ENCODE data around the gene HS3ST4.

HS3ST4 gene

DNA sequence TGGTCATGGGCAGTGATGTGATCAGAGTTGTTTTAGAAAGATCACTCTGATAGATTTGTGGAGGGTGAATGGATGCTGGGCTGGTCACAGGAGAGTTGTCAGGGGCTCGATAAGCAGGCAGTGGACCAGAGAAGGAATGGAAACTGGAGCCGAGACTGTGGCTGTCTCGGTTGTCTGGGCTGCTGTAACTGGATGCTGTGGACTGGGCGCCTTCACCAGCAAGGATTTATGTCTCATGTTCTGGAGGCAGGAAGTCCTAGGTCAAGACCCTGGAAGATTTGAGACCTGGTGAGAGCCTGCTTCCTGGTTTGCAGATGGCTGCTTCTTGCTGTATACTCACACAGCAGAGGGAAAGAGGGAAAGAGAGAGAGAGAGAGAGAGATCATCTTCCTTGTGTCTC is 203.6 kb downstream of the HS3ST4 start:
- Histone ChIP-seq H3K27me3 (ENCODE audit: insufficient read depth, low read length) (no peaks in the 10 kb centered on the region), H3K4me1 (ENCODE audit: insufficient read depth, low read length) (no peaks in the 10 kb centered on the region), H3K4me3 (ENCODE audit: low read length) (no peak overlapping the region), H3K36me3 (ENCODE audit: insufficient read depth, low read length) (no peaks in the 10 kb centered on the region), H3K9me3 (ENCODE audit: low read length) (no peaks in the 10 kb centered on the region), H2AFZ (ENCODE audit: low read depth, low read length) (no peak overlapping the region)

DNA sequence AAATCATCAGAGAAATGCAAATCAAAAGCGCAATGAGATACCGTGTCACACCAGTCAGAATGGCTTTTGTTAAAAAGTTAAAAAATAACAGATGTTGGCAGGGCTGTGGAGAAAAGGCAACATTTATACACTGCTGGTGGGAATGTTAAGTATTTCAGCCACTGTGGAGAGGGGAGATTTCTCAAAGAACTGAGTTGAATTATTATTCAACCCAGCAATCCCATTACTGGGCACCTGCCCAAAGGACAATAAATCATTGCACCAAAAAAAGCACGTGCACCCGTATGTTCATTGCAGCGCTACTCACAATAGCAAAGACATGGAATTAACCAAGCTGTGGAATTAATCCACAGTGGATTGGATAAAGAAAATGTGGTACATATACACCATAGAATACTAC is 204.7 kb downstream of the HS3ST4 start:
- no peak overlapping the region for H3K4me3 ChIP-seq (ENCODE audit: low read length)

DNA sequence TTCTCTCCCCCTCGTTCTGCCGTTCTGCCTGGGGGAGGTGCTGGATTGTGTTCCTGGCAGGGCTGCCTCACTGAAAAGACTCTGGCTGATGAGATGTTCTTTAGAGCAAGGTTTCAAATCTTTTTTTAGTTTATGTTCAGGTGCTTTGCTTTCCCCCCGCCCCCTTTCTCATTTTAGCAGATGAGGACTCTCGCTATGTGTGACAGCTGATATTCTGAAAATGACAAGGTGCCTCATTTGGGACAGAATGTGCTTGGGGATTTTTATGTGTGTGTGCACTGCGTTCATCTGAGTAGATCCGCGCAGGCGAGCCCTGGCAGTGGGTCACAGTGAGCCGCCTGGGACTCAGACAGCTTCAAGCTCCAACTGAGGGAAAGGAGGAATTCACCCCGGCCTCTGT is 205.9 kb downstream of the HS3ST4 start:
- Histone ChIP-seq H3K27me3 (ENCODE audit: insufficient read depth, low read length) (no peaks in the 10 kb centered on the region), H3K9me3 (ENCODE audit: low read length) (no peaks in the 10 kb centered on the region), H3K4me3 (ENCODE audit: low read length) (no peak overlapping the region), H3K4me1 (ENCODE audit: insufficient read depth, low read length) (no peaks in the 10 kb centered on the region), H3K36me3 (ENCODE audit: insufficient read depth, low read length) (no peaks in the 10 kb centered on the region), H2AFZ (ENCODE audit: low read depth, low read length) (no peak overlapping the region)

More for the DNA sequence above, 204.7 kb downstream of the HS3ST4 start:
- H3K27me3 ChIP-seq (ENCODE audit: insufficient read depth, low read length), result no peaks in the 10 kb centered on the region
- no peaks in the 10 kb centered on the region for H3K4me1 ChIP-seq (ENCODE audit: insufficient read depth, low read length)
- no peaks in the 10 kb centered on the region for H3K36me3 ChIP-seq (ENCODE audit: insufficient read depth, low read length)
- H2AFZ ChIP-seq (ENCODE audit: low read depth, low read length), result no peak overlapping the region
- no peaks in the 10 kb centered on the region for H3K9me3 ChIP-seq (ENCODE audit: low read length)

DNA sequence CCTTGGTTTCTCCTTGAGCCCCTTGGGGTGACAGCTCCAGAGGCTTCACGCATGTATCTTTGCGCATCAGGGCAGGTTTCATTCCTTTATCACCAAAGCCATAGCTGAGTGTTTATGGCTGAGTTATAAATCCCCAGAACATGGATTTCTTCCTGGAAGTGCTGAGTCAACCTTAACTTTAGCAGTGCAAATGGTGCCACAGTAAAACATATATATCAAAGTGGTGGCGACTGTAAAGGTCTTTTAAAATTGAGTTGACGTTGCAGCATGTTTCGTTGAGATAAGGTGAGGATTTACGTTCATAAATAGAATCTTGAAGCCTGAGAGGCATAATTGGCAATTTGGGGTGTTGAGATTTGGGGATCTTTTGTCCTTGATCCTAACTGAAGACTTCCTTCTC is 214.1 kb downstream of the HS3ST4 start:
- Histone ChIP-seq H2AFZ (ENCODE audit: low read depth, low read length) (no peak overlapping the region), H3K9me3 (ENCODE audit: low read length) (no peaks in the 10 kb centered on the region), H3K4me3 (ENCODE audit: low read length) (no peak overlapping the region), H3K4me1 (ENCODE audit: insufficient read depth, low read length) (no peaks in the 10 kb centered on the region), H3K36me3 (ENCODE audit: insufficient read depth, low read length) (no peaks in the 10 kb centered on the region), H3K27me3 (ENCODE audit: insufficient read depth, low read length) (no peaks in the 10 kb centered on the region)

DNA sequence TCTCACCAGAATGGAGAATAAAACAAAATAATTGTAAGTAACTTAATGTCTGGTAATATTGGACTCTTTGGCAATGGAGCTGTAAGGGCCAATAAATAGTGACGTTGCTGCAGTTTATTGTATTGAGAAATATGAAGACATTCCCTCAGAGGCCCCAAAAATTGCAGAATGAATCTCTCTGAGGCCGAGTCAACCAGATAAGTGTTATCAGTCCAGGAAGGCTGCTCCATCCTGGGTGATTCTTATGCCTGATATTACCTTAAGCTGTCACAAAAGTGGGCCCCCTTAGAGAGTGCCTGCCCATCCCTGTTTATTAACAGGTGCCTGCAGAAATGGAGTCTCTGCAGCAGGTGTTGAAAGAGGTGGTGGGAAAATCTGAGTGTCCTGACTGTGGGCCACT is 219.2 kb downstream of the HS3ST4 start:
- H3K27me3 ChIP-seq (ENCODE audit: insufficient read depth, low read length), result no peaks in the 10 kb centered on the region
- no peaks in the 10 kb centered on the region for H3K9me3 ChIP-seq (ENCODE audit: low read length)
- H2AFZ ChIP-seq (ENCODE audit: low read depth, low read length), result no peak overlapping the region
- no peak overlapping the region for H3K4me3 ChIP-seq (ENCODE audit: low read length)
- H3K36me3 ChIP-seq (ENCODE audit: insufficient read depth, low read length), result no peaks in the 10 kb centered on the region
- H3K4me1 ChIP-seq (ENCODE audit: insufficient read depth, low read length), result no peaks in the 10 kb centered on the region

DNA sequence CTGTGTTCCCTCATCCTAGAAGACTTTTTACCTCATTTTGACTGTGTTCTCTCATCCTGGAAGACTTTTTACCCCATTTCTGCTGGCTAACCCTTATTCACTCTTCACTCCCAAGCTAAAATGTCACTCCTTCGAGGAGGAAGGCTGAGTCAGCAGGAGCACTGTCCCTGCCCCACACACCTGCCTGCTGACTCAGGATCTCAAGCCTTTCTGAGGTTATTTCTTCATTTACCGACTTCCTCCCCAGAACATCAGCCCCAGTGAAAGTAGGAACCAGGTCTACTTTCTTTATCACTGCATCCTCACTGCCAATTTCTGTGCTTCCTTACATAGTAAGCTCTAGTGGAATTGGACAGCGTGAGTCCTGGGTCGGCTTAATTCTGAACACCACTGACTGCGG is 220.6 kb downstream of the HS3ST4 start:
- Histone ChIP-seq H2AFZ (ENCODE audit: low read depth, low read length) (no peak overlapping the region), H3K9me3 (ENCODE audit: low read length) (no peaks in the 10 kb centered on the region), H3K4me1 (ENCODE audit: insufficient read depth, low read length) (no peaks in the 10 kb centered on the region), H3K36me3 (ENCODE audit: insufficient read depth, low read length) (no peaks in the 10 kb centered on the region), H3K4me3 (ENCODE audit: low read length) (no peak overlapping the region), H3K27me3 (ENCODE audit: insufficient read depth, low read length) (no peaks in the 10 kb centered on the region)

DNA sequence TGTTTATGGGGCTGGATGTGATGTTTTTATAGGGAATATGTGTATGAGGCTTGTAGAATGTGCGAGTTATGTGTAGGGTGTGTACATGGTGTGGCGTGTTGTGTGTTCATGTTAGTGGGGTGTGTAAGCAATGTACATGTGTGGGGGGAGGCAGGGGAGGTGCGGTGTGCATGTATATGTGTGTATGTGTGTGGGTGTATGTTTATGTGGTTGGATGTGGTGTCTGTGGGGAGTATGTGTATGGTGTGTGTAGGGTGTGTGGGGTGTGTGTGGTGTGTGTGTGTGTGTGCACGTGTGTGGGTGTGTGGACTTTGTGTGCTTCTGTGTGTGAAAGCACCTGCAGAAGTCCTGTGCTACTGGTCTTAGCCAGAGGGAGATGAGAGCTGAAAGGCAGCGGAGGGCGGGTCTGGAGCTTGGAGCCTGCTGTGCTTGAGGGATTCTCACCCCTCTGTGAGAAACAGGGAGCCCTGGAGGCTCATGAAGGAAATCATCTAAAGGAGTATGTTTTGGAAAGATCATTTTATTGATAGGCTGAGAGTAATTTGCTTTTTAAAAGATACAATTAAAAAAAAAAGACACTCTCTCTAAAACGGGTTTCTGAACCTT is 222.7 kb downstream of the HS3ST4 start:
- H3K4me1 ChIP-seq (ENCODE audit: insufficient read depth, low read length), result no peaks in the 10 kb centered on the region
- H3K36me3 ChIP-seq (ENCODE audit: insufficient read depth, low read length), result no peaks in the 10 kb centered on the region
- H3K4me3 ChIP-seq (ENCODE audit: low read length), result no peak overlapping the region
- H2AFZ ChIP-seq (ENCODE audit: low read depth, low read length), result no peak overlapping the region
- H3K27me3 ChIP-seq (ENCODE audit: insufficient read depth, low read length), result no peaks in the 10 kb centered on the region
- no peaks in the 10 kb centered on the region for H3K9me3 ChIP-seq (ENCODE audit: low read length)

DNA sequence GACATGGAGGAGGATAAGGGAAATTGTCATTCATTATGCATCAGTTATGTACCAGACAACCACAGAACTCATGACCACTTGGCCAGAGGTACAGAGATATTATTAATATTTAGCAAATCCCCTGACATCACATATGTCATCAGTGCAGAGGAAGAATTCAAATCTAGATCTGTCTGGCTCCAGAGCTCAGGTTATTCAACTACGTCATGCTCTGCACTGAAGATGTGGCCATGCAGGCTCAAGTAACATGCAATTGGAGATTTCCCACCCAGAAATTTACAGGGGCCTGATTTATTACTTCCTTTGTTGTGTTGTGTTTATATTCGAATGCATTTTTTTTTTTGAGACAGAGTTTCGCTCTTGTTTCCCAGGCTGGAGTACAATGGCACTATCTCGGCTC is 224.3 kb downstream of the HS3ST4 start:
- H3K36me3 ChIP-seq (ENCODE audit: insufficient read depth, low read length), result no peaks in the 10 kb centered on the region
- H3K4me3 ChIP-seq (ENCODE audit: low read length), result no peak overlapping the region
- no peak overlapping the region for H2AFZ ChIP-seq (ENCODE audit: low read depth, low read length)
- H3K27me3 ChIP-seq (ENCODE audit: insufficient read depth, low read length), result no peaks in the 10 kb centered on the region
- no peaks in the 10 kb centered on the region for H3K9me3 ChIP-seq (ENCODE audit: low read length)
- H3K4me1 ChIP-seq (ENCODE audit: insufficient read depth, low read length), result no peaks in the 10 kb centered on the region

DNA sequence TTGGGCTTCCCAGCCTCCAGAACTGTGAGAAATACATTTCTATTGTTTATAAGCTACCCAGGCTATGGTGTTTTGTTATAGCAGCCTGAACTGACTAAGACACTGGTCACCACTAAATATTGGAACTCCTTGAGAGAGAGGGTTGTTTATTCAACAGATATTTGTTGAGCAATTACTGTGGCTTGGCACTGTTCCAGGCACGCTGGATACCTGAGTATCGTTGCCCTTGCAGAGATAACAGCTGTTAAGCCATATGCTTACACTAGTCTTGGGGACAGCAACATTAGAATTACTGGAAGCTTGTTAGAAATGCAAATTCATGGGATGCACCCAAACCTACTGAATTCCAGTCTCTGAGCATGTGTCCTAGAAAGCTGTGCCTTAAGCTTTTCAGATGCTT is 230.7 kb downstream of the HS3ST4 start:
- Histone ChIP-seq H2AFZ (ENCODE audit: low read depth, low read length) (no peak overlapping the region), H3K4me3 (ENCODE audit: low read length) (no peak overlapping the region), H3K27me3 (ENCODE audit: insufficient read depth, low read length) (no peaks in the 10 kb centered on the region), H3K9me3 (ENCODE audit: low read length) (no peaks in the 10 kb centered on the region), H3K4me1 (ENCODE audit: insufficient read depth, low read length) (no peaks in the 10 kb centered on the region), H3K36me3 (ENCODE audit: insufficient read depth, low read length) (no peaks in the 10 kb centered on the region)

DNA sequence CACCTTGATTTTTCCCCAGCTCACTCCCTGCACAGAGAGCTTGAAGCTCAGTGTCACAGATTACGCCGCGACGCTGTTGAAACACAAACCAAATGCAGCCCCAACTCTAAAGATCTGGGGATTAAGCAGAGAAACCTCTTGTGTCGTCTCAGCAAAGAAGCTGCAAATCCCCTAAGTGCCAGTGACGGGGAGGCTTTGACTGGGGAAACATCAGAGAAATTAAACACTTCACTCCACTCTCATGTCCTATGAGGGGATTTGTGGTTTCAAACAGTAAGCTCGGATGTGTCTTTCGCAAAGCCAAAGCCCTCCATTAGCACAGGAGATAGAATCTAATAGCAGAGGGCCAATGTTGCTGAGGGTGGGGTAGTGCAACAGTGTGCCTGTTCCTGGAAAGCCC is 233.7 kb downstream of the HS3ST4 start:
- Histone ChIP-seq H3K4me1 (ENCODE audit: insufficient read depth, low read length) (no peaks in the 10 kb centered on the region), H3K27me3 (ENCODE audit: insufficient read depth, low read length) (no peaks in the 10 kb centered on the region)

DNA sequence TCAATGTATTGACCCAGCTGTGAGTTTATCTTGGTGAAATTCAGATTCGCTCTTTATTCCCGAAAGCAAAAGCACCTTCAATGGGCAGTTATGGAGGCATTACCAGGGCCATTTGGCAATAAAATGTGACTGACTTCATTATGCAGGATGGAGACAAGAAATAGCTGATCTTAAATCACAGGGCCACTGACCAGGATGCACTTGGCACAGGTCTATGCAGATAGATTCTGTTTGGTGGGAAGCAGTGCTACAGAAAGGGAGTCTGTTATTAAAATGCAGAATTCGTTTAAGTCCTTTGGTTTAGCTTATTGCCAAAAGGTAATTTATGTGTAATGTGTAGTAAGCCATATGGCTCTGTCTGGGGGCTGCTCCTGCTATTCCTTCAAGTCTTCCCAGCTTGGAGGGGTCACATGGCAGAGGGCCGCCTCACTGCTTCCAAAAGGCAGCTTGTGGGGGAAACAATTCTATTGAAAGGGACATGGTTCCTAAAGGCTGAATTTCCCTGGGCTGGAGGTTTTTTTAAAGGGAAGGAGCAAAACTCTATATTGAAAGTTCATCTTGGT is 239.8 kb downstream of the HS3ST4 start:
- Histone ChIP-seq H2AFZ (ENCODE audit: low read depth, low read length) (no peak overlapping the region), H3K4me1 (ENCODE audit: insufficient read depth, low read length) (no peaks in the 10 kb centered on the region), H3K27me3 (ENCODE audit: insufficient read depth, low read length) (no peaks in the 10 kb centered on the region), H3K36me3 (ENCODE audit: insufficient read depth, low read length) (no peaks in the 10 kb centered on the region), H3K4me3 (ENCODE audit: low read length) (no peak overlapping the region), H3K9me3 (ENCODE audit: low read length) (no peaks in the 10 kb centered on the region)

More for the DNA sequence above, 233.7 kb downstream of the HS3ST4 start:
- Histone ChIP-seq H3K4me3 (ENCODE audit: low read length) (no peak overlapping the region), H2AFZ (ENCODE audit: low read depth, low read length) (no peak overlapping the region), H3K9me3 (ENCODE audit: low read length) (no peaks in the 10 kb centered on the region), H3K36me3 (ENCODE audit: insufficient read depth, low read length) (no peaks in the 10 kb centered on the region)

DNA sequence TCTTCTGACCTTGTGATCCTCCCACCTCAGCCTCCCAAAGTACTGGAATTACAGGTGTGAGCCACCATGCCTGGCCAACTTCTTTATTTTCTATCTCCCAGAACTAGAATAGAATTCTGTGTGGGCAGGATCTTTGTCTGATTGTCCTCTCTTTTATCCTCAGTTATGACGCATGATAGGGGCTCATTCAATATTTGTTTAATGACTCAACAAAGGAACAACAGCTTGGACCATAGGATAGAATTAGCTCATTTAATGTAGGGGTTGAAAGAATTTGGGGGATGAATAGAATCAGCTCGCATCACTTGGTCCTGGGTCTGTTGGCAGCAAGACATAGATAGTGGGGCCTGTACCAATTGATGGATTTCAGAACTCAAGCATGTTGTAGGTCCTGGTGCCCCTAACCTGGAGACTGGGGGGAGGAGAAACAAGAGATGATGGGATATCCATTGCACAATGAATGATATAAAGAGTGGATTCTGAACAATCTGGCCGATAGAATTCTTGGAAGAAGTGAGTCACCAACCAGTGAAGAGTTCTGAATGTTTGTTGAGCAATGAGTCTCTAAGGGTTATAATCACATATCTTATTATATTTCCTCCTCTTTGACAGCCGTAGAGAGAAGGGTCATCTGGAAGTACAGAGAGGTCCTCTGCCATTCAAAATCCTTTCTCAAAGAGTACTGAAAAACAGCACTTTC is 250.2 kb downstream of the HS3ST4 start:
- Histone ChIP-seq H3K4me1 (ENCODE audit: insufficient read depth, low read length) (no peaks in the 10 kb centered on the region), H3K36me3 (ENCODE audit: insufficient read depth, low read length) (no peaks in the 10 kb centered on the region), H2AFZ (ENCODE audit: low read depth, low read length) (no peak overlapping the region), H3K9me3 (ENCODE audit: low read length) (no peaks in the 10 kb centered on the region), H3K27me3 (ENCODE audit: insufficient read depth, low read length) (no peaks in the 10 kb centered on the region), H3K4me3 (ENCODE audit: low read length) (no peak overlapping the region)

DNA sequence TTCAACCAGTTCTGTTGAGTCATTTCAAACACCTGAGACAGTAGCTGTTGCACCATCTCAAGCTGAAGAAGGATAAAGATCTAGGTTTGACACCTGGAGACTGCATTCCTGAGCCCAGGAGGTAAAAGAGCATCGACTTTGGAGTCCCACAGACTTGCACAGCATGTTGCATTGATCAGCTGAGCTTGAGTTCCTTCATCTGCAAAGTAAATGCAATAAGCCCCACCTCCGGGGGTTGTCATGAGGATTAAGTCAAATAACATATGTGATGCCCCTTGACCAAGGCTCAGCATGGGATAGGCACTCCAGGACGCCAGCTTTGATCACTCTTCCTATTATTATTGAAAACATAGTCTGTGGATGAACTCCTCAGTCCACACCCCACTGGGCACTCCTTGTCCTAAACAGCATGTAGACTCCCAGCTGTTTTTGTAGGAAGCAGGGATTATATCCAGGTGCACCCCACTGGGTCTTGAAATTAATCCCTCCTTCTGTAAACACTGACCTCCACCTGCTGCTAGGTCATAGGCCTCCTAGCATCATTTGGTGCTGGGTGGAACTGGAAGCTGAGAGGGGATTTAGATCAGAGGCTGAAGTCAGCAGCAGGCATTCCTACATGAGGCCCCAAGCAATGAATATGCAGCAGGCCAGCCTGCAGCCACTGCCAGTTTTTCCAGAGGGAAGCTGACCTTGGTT is 259.0 kb downstream of the HS3ST4 start:
- H3K27me3 ChIP-seq (ENCODE audit: insufficient read depth, low read length), result no peaks in the 10 kb centered on the region
- H3K4me3 ChIP-seq (ENCODE audit: low read length), result no peak overlapping the region
- no peaks in the 10 kb centered on the region for H3K9me3 ChIP-seq (ENCODE audit: low read length)
- H2AFZ ChIP-seq (ENCODE audit: low read depth, low read length), result no peak overlapping the region
- no peaks in the 10 kb centered on the region for H3K4me1 ChIP-seq (ENCODE audit: insufficient read depth, low read length)
- H3K36me3 ChIP-seq (ENCODE audit: insufficient read depth, low read length), result no peaks in the 10 kb centered on the region

Measured in neuron (in vitro differentiated cells).